Muscle of leg (tissue), 11 donors: ENCODE measurements around the gene RAD51B. TPM values are rescaled to one million over a fixed set of nuclear protein-coding genes. Genes with fewer than 3 reads are reported as not detected.

Experiments
- DNase-seq: peaks from one replicate; pipeline ENCODE4 v3.0.0; 2013
- H3K27ac ChIP-seq: one replicate; pipeline ENCODE4 v1.5.1; 2013; ENCODE audit warnings: mild to moderate bottlenecking, low read length, control low read depth
- H3K27me3 ChIP-seq: one replicate; pipeline ENCODE4 v1.6.1; 2013; ENCODE audit warnings: low read length; ENCODE audit not compliant: control insufficient read depth, insufficient read depth
- H3K36me3 ChIP-seq: one replicate; pipeline ENCODE4 v1.6.1; 2013; ENCODE audit warnings: low read length; ENCODE audit not compliant: control insufficient read depth, insufficient read depth
- H3K4me1 ChIP-seq: one replicate; pipeline ENCODE4 v1.6.1; 2013; ENCODE audit warnings: low read length; ENCODE audit not compliant: control insufficient read depth, insufficient read depth
- H3K4me3 ChIP-seq: one replicate; pipeline ENCODE4 v1.5.1; 2013; ENCODE audit warnings: low read length, control low read depth
- H3K9me3 ChIP-seq: replicated peaks from 2 replicates; pipeline ENCODE4 v1.6.1; 2013; ENCODE audit warnings: low read depth, low read length; ENCODE audit not compliant: control insufficient read depth
- WGBS: methylation state at CpG from one replicate; pipeline ENCODE4 v1.1.5; 2013; ENCODE audit warnings: missing lambda C conversion rate; ENCODE audit not compliant: insufficient coverage; 5-methylcytosine and 5-hydroxymethylcytosine counted together
- polyA plus RNA-seq, 8 donors: library from polyadenylated mRNA; unstranded; fragments of 120-200 nt; gene quantifications; one replicate each; pipeline versions ENCODE4 v1.2.1 to v1.2.3, GENCODE V29; 2013; ENCODE audit warnings: inconsistent platforms in 1 of 8, low replicate concordance in 1 of 8; ENCODE audit not compliant: insufficient read length in 8 of 8, insufficient read depth in 1 of 8
- total RNA-seq: library from RNA; stranded (reverse); fragments of 120-200 nt; gene quantifications from one replicate; pipeline ENCODE4 v1.2.4, GENCODE V29; 2013

RAD51B gene
- total and polyA plus RNA-seq, 9 donors, result 6.0 to 16.5 (median 7.2) TPM

DNA sequence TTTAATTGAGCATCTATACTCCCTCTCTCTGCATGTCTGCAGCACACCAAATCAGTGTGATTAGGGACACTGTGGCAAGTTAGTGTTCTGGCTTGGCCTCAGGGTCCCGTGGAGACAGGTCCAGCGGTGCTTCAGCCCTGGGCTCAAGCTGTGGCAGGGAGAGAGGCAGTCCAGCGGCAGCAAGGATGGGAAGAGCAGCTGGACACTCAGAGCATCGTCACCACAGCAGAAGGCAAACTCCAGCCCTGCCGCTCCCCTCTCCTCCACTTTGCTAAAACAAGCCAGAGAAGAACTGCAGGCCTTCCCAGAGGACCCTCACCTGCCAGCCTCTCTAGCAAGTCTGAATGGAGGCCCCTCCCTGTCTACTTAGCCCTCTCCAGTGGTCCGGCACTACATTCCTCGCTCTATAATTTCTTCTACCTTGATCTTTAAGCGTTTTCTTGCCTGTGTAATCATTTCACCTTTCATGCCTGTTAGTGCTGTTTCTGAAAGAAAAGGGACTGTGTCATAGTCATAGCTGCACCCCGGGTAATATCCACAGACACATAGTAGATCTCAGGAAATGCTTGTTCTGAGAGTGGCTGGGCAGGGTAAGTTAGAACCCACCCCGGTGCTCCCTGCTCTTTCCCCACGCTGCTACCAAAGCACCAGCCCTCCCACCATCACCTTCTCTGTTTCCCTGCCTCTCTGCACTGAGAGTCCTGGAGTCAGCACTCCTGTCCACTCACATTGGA, 951.1 kb downstream of the RAD51B start:
- Histone ChIP-seq H3K4me1 (peaks cover 17% of the 10 kb centered on the region), H3K4me3 (no peak overlapping the region), H3K9me3 (peaks cover 4% of the 10 kb centered on the region), H3K27ac (peak overlapping the region; percentile 67), H3K27me3 (no peaks in the 10 kb centered on the region), H3K36me3 (no peaks in the 10 kb centered on the region)
- no peak for DNase-seq
- 40% methylated on average over 7 of the region's 11 CpGs for WGBS

- 74% methylated on average over 7 of the region's 10 CpGs for WGBS
- Histone ChIP-seq H3K9me3 (peaks cover 4% of the 10 kb centered on the region), H3K36me3 (no peaks in the 10 kb centered on the region), H3K4me3 (no peak overlapping the region), H3K4me1 (peaks cover 17% of the 10 kb centered on the region), H3K27ac (peak overlapping the region; percentile 67), H3K27me3 (no peaks in the 10 kb centered on the region)
- DNase-seq, result peak; percentile 67
Measured at GRCh38 chr14:68771631-68772030, 952.1 kb downstream of the RAD51B start.

DNA sequence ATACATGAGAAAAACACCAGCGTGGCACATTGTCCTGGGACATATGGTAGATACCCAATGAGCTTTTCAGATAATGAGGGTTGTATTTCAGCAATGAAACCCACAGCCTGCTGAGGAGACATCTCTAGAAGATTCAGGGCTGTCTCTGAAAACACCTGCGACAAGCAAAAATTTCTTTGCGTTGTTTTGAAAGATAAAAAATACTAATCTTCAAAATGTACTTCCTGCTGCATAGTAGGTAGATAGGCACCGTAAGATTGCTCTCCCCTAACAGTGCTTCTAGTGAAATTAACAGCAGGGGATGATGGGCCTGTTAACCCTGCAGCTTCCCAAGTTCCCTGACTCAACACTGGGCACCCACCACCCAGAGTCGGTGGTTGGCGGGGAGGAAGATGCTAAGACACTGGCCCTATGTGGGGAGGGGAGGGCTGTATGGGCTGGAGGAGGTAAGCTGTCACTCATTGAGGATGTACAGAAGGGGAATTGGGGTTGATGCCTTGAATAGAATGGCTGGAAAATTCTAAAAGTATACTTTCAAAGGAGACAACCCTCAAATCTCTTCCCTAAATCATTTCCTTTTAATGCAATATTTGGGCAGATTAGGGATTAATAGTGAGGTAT, 953.3 kb downstream of the RAD51B start:
- no peaks in the 10 kb centered on the region for H3K36me3 ChIP-seq
- no peak overlapping the region for H3K4me3 ChIP-seq
- H3K4me1 ChIP-seq, result peaks cover 17% of the 10 kb centered on the region
- peaks cover 4% of the 10 kb centered on the region for H3K9me3 ChIP-seq
- H3K27me3 ChIP-seq, result no peaks in the 10 kb centered on the region
- no peak for DNase-seq
- no CpG with 5 or more reads among the region's 6 CpGs for WGBS
- H3K27ac ChIP-seq, result peak overlapping the region; percentile 31

DNA sequence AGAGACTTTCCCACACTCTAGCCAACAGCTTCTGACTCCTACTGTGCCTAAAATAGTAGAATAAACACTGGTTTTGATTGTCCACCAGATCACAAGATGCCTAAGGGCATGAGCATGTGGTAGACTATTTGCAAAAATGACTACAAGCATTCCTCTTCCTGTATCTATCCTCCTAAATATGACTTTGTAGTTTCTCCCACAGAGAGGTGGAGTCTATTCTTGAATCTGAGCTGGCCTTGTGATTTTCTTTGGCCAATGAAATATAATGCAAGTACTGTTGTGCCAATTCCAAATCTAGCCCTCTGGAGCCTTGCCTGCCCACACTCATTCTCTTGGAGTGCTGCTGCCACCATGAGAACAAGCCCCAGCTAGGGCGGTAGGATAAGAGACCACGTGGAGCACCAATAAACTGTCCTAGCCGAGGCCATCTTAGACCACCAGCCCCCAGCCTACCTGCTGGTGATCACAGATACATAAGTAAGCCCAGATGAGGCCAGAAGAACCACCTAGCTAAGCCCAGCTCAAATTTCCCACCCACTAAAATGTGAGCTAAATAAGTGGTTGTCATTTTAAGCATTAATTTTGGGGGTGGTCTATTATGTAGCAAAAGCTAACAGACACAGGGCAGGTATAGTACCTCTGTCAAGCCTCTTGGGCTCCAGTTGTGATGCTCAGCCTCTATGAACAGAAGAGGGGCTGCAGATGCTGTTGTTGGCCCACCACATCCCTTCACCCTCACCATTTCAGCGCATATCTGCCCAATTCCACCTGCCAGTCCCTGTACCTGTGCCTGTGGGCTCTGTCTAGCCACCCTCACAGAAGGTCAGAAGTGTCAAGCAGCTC, 955.4 kb downstream of the RAD51B start:
- no peak for DNase-seq
- Histone ChIP-seq H3K27me3 (no peaks in the 10 kb centered on the region), H3K9me3 (peaks cover 4% of the 10 kb centered on the region), H3K4me3 (no peak overlapping the region), H3K4me1 (peaks cover 20% of the 10 kb centered on the region), H3K36me3 (no peaks in the 10 kb centered on the region), H3K27ac (no peak overlapping the region)
- WGBS, result no CpG with 5 or more reads among the region's 4 CpGs

DNA sequence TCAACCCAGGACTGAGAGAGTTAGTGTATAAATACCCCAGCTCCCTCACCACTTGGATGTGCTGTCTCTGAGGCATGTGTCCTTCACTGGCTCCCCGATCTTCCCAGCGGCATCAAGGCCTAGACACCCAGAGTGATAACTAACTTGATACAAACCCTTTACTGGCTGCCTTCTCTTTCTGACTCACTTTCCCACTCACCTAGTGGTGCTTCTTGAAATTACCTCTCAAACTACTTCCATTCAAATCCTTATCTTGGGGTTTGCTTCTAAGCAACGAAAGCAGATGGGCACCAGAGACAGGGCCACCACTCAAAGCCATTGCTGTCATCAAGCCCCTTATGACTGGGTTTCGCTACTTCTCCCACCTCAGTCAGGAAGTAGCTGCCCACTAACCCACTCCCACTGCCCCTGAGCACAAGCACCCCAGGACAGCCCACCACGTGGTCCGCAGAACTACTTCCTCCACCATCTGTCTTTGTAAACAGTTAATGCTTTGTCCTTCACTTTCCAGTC, 956.1 kb downstream of the RAD51B start:
- Histone ChIP-seq H3K27me3 (no peaks in the 10 kb centered on the region), H3K9me3 (peaks cover 4% of the 10 kb centered on the region), H3K36me3 (no peaks in the 10 kb centered on the region), H3K27ac (no peak overlapping the region), H3K4me3 (no peak overlapping the region), H3K4me1 (peaks cover 26% of the 10 kb centered on the region)
- WGBS, result 100% methylated on average over 4 of the region's 6 CpGs
- DNase-seq, result no peak

DNA sequence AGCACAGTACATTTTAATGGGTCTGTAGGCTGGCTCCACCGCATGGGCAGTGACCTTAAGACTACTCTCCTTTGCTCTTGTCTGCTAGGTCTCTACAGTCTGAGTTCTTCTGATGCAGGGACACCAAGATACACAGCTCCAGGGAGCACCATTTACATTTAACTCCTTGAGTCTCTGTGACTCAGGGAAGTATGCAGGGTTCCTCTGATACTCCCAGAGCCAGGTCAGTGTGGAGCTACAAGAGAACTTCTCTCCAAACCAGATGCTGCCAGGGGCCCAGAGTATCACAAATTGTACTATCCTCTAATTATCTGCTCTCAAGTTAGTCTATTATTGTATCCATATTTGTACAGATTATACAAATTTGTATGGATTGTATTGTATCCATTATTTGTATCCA, 958.1 kb downstream of the RAD51B start:
- no peak for DNase-seq
- no peaks in the 10 kb centered on the region for H3K36me3 ChIP-seq
- no peaks in the 10 kb centered on the region for H3K27me3 ChIP-seq
- H3K9me3 ChIP-seq, result peaks cover 4% of the 10 kb centered on the region
- H3K27ac ChIP-seq, result no peak overlapping the region
- H3K4me3 ChIP-seq, result no peak overlapping the region
- 100% methylated on average over 1 of the region's 1 CpG for WGBS
- H3K4me1 ChIP-seq, result peaks cover 29% of the 10 kb centered on the region

Other genes starting within 250 kb of the RAD51B start
- gene PIGH, start 219.5 kb upstream of the RAD51B start, total RNA-seq, result 10.0 TPM
- gene PIGH, start 219.5 kb upstream of the RAD51B start, polyA plus RNA-seq, result 10 to 100 TPM in 6 of 8 donors, 1 to 10 TPM in 2; 9.8 to 14.8 (median 13.1) TPM
- gene ARG2, start 199.9 kb upstream of the RAD51B start, total RNA-seq, result 1.0 TPM
- 1 to 10 TPM; 1.2 to 3.1 (median 2.0) TPM for gene ARG2, start 199.9 kb upstream of the RAD51B start, polyA plus RNA-seq
- 52.8 TPM for gene VTI1B, start 145.1 kb upstream of the RAD51B start, total RNA-seq
- 10 to 100 TPM; 71.0 to 85.0 (median 79.1) TPM for gene VTI1B, start 145.1 kb upstream of the RAD51B start, polyA plus RNA-seq
- 43.3 TPM for gene RDH11, start 124.0 kb upstream of the RAD51B start, total RNA-seq
- 10 to 100 TPM; 40.6 to 51.5 (median 44.4) TPM for gene RDH11, start 124.0 kb upstream of the RAD51B start, polyA plus RNA-seq
- 0.40 TPM for gene RDH12, start 117.9 kb upstream of the RAD51B start, total RNA-seq
- gene RDH12, start 117.9 kb upstream of the RAD51B start, polyA plus RNA-seq, result 1 to 10 TPM in 2 of 8 donors, under 1 TPM in 6; 0.30 to 1.2 (median 0.65) TPM
- 12.9 TPM for gene ZFYVE26, start 3.2 kb upstream of the RAD51B start, total RNA-seq
- 10 to 100 TPM in 7 of 8 donors, 1 to 10 TPM in 1; 9.4 to 16.8 (median 12.2) TPM for gene ZFYVE26, start 3.2 kb upstream of the RAD51B start, polyA plus RNA-seq